Adrenal gland (tissue), 5 donors: Measurements from ENCODE around the gene GAGE10.

Experiments
- CTCF ChIP-seq, 6 experiments: fragments of 450-650 bp in 4 of 6; fragments of 200-600 bp in 2 of 6; sonication (generic) in 1 of 6; IDR thresholded peaks; 1 replicate in 5 of 6; 2 replicates in 1 of 6; pipeline versions ENCODE4 v1.5.1 to v1.8.0; 2016 to 2021; ENCODE audit warnings: antibody characterized with exemption in 6 of 6, mild to moderate bottlenecking in 2 of 6, moderate library complexity in 1 of 6
- POLR2A ChIP-seq, 2 donors: fragments of 450-650 bp; IDR thresholded peaks; one replicate each; pipeline ENCODE4 v1.6.1; 2017; ENCODE audit warnings: antibody characterized with exemption in 2 of 2, mild to moderate bottlenecking in 2 of 2, moderate library complexity in 1 of 2
- donor health status: DM: no; HTN: no; CAD: no.

- no peak for TF ChIP-seq CTCF (IDR thresholded peaks at IDR 0.05)
- no peak for TF ChIP-seq POLR2A (IDR thresholded peaks at IDR 0.05)
Measured at GRCh38 chrX:49278081-49278480, 25.4 kb upstream of the GAGE10 start.
